Mesothelial cell of epicardium (in vitro differentiated cells): ENCODE results near the gene MAP3K21. TPM values are rescaled to one million over a fixed set of nuclear protein-coding genes. Genes with fewer than 3 reads are reported as not detected.

Source experiments
- DNase-seq, 2 experiments: peaks; one replicate each; pipeline ENCODE4 v3.0.0; 2021; ENCODE audit warnings: low spot score in 2 of 2; ENCODE audit not compliant: unreplicated experiment in 2 of 2
- H3K27ac Mint-ChIP-seq: 2 replicates; pipeline ENCODE4 v1.8.0; 2021; ENCODE audit warnings: mixed read lengths
- H3K27me3 Mint-ChIP-seq: 2 replicates; pipeline ENCODE4 v1.8.0; 2021; ENCODE audit warnings: low read depth, mixed read lengths
- H3K36me3 Mint-ChIP-seq: 2 replicates; pipeline ENCODE4 v1.8.0; 2021; ENCODE audit warnings: mixed read lengths
- H3K4me1 Mint-ChIP-seq: 2 replicates; pipeline ENCODE4 v1.8.0; 2021; ENCODE audit warnings: mixed read lengths
- H3K4me3 Mint-ChIP-seq: 2 replicates; pipeline ENCODE4 v1.8.0; 2021; ENCODE audit warnings: mild to moderate bottlenecking, moderate library complexity, mixed read lengths
- H3K9me3 Mint-ChIP-seq: 2 replicates; pipeline ENCODE4 v1.8.0; 2021; ENCODE audit warnings: mixed read lengths
- total RNA-seq: library from RNA; stranded (reverse); gene quantifications from 3 replicates; pipeline ENCODE4 v1.2.1, GENCODE V29; 2021
- TF ChIP-seq, protein P1 (sequence below): fragments of 200-600 bp; sonication (generic); IDR thresholded peaks from one replicate; pipeline ENCODE4 v1.5.0; 2021; ENCODE audit warnings: antibody characterized with exemption; ENCODE audit not compliant: unreplicated experiment

The MAP3K21 gene
- total RNA-seq, 1 donor from 2014 or later: 6.6 TPM

DNA sequence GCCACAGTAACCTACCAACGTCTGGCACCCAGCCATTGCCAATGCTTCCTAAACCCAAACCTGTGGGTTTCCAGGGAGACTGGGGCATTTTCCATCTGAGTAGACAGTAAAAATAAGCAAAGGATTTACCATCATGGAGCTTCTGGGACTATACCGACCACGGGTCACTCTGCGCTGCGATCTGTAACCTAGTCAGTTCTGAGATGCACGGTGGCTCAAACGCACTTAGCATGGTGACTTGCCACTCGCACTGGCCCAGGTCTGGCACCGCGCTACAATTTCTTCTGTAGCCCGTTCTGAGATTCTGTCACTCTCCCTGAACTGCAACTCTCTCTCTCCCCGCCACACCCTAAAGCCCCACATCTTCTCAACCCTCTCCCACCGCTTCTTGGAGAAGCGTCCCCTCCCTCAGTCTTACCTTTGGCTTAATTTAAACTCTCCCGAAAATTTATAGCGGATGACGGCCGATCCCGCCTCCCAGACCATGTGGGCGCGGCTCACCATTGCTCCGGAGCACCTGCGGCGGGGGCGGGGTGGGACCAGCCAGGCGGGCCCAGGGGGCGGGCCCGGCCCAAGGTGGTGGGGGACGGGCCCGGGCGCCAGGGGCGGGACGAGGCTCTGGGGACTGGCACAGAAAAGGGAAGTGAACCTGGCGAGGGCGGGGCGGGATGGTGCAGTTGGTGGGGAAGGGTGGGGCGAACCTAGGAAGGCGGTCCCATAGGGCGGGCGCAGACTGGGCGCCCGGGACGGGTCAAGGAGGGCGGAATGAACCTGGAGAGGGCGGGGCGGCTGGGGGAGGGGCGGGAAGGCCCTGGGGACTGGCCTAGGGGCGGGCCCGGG is 493 bp upstream of the MAP3K21 start:
- no peaks in the 10 kb centered on the region for H3K36me3 Mint-ChIP-seq
- DNase-seq: peak; percentile 54 to 71
- H3K4me3 Mint-ChIP-seq: peak overlapping the region; percentile 70
- H3K4me1 Mint-ChIP-seq: peaks cover 22% of the 10 kb centered on the region
- peaks cover 57% of the 10 kb centered on the region for H3K27me3 Mint-ChIP-seq
- TF ChIP-seq, protein P1, sequence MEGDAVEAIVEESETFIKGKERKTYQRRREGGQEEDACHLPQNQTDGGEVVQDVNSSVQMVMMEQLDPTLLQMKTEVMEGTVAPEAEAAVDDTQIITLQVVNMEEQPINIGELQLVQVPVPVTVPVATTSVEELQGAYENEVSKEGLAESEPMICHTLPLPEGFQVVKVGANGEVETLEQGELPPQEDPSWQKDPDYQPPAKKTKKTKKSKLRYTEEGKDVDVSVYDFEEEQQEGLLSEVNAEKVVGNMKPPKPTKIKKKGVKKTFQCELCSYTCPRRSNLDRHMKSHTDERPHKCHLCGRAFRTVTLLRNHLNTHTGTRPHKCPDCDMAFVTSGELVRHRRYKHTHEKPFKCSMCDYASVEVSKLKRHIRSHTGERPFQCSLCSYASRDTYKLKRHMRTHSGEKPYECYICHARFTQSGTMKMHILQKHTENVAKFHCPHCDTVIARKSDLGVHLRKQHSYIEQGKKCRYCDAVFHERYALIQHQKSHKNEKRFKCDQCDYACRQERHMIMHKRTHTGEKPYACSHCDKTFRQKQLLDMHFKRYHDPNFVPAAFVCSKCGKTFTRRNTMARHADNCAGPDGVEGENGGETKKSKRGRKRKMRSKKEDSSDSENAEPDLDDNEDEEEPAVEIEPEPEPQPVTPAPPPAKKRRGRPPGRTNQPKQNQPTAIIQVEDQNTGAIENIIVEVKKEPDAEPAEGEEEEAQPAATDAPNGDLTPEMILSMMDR: no peak
- no peaks in the 10 kb centered on the region for H3K9me3 Mint-ChIP-seq
- H3K27ac Mint-ChIP-seq: peak overlapping the region; percentile 68

DNA sequence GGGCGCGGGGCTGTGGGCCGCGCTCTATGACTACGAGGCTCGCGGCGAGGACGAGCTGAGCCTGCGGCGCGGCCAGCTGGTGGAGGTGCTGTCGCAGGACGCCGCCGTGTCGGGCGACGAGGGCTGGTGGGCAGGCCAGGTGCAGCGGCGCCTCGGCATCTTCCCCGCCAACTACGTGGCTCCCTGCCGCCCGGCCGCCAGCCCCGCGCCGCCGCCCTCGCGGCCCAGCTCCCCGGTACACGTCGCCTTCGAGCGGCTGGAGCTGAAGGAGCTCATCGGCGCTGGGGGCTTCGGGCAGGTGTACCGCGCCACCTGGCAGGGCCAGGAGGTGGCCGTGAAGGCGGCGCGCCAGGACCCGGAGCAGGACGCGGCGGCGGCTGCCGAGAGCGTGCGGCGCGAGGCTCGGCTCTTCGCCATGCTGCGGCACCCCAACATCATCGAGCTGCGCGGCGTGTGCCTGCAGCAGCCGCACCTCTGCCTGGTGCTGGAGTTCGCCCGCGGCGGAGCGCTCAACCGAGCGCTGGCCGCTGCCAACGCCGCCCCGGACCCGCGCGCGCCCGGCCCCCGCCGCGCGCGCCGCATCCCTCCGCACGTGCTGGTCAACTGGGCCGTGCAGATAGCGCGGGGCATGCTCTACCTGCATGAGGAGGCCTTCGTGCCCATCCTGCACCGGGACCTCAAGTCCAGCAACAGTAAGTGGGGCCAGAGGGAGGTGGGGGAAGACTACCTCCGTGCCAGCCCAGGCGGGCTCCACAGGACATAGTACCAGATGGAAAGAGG is 808 bp downstream of the MAP3K21 start:
- TF ChIP-seq, protein P1: no peak
- peak; percentile 21 to 51 for DNase-seq
- Mint-ChIP-seq H3K27ac (no peak overlapping the region), H3K9me3 (no peaks in the 10 kb centered on the region), H3K27me3 (peaks cover 45% of the 10 kb centered on the region), H3K36me3 (no peaks in the 10 kb centered on the region), H3K4me1 (peaks cover 22% of the 10 kb centered on the region), H3K4me3 (peak overlapping the region; percentile 66)

DNA sequence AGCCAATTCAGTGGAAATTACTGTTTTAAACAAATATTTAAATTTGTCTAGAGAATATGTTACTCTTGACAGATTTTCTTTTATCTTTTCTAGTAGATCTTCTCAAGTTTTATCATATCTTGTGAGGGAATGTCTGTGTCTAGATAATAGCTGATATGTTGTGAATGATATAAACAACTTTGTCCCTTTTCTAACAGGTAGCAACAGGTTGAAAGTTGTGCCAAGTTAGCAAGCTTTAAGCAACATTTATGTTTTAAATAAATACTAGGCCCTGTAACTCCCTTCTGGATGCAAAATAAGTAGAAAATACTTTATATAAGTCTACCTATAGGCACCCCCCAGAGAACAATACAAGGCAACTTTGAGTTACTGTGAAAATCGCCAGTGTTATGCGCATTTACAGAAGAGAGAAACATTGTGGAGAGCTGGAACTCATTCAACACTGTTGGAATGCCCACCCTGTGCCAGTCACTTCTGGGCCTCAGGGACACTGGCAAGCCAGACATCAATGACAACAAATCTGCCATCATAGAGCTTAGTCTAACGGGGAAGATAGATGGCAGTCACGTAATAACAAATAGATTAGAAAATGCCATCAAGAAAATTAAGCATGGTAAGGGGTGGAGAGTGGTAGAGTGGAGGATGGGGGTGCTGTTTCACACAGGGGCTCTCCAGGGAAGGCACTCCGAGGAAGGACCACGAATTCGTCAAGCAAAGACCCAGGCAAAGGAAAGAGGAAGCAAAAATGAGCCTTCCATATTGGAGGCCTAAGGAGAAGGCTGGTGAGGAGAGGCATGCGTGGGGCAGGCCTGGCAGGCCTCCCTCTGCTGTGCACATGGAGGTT is 4.4 kb downstream of the MAP3K21 start:
- Mint-ChIP-seq H3K4me1 (peaks cover 21% of the 10 kb centered on the region), H3K27ac (no peak overlapping the region), H3K4me3 (no peak overlapping the region), H3K27me3 (peaks cover 29% of the 10 kb centered on the region), H3K9me3 (peaks cover 5% of the 10 kb centered on the region), H3K36me3 (no peaks in the 10 kb centered on the region)
- no peak for DNase-seq
- TF ChIP-seq, protein P1: no peak

DNA sequence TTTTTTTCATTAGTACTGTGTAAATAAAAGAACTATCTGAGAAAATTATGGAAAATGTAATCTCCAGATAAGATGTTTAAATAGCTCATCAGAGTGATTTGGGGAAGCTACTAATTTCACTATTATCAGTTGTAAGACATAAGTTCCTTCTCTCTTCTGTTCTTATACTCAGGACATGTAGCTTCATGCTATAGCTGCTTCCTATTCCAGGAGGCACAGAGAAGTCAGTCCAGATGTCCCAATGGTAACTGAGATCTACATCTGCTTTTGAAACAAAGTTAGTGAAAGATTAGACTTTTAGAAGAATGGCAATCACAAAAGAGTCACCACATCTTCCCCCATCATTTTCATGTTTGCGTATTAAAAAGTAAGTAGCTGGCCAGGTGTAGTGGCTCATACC is 5.6 kb downstream of the MAP3K21 start:
- Mint-ChIP-seq H3K4me1 (peaks cover 19% of the 10 kb centered on the region), H3K36me3 (no peaks in the 10 kb centered on the region), H3K9me3 (peaks cover 6% of the 10 kb centered on the region), H3K27me3 (peaks cover 30% of the 10 kb centered on the region), H3K4me3 (no peak overlapping the region), H3K27ac (no peak overlapping the region)
- TF ChIP-seq, protein P1: no peak
- no peak for DNase-seq

DNA sequence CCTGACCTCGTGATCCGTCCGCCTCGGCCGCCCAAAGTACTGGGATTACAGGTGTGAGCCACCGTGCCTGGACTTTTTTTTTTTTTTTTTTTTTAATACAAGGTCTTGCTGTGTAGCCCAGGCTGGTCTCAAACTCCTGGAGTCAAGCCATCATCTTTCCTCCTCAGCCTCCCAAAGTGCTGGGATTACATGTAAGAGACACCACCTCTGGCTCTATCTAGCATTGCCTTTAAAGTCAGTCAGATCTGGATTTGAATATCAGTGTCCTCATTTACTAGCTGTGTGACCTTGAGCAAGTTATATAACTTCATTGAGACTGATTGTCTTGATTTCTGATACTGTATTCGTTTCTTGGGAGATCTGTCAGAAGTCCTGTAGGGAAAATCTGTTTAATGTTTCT is 6.6 kb downstream of the MAP3K21 start:
- H3K27ac Mint-ChIP-seq: no peak overlapping the region
- H3K9me3 Mint-ChIP-seq: peaks cover 6% of the 10 kb centered on the region
- no peak overlapping the region for H3K4me3 Mint-ChIP-seq
- H3K36me3 Mint-ChIP-seq: no peaks in the 10 kb centered on the region
- DNase-seq: no peak
- TF ChIP-seq, protein P1: no peak
- peaks cover 14% of the 10 kb centered on the region for H3K4me1 Mint-ChIP-seq
- peaks cover 32% of the 10 kb centered on the region for H3K27me3 Mint-ChIP-seq
